Natural killer cell (primary cell): ENCODE results near the gene FIGLA. TPM values are rescaled to one million over a fixed set of nuclear protein-coding genes. Genes with fewer than 3 reads are reported as not detected.

Experiments
- ATAC-seq, 3 donors: fragments of 150-1000 bp in 2 of 3; fragments of 200-7000 bp in 1 of 3; cut with Tn5 transposase; 1 replicate in 1 of 3; 2 replicates in 2 of 3; pipeline ENCODE4 v1.10.0; 2021; ENCODE audit warnings: mild to moderate bottlenecking in 2 of 3, moderate library complexity in 2 of 3
- DNase-seq, 2 donors: peaks; one replicate each; pipeline versions ENCODE4 v3.0.0 to v3.0.0-alpha.2; 2013 to 2021; ENCODE audit warnings: mixed read lengths in 1 of 2
- H3K27ac ChIP-seq: one replicate; pipeline ENCODE4 v1.5.1; 2013; ENCODE audit warnings: mild to moderate bottlenecking, low read length
- H3K27me3 ChIP-seq: one replicate; pipeline ENCODE4 v1.6.1; 2013; ENCODE audit warnings: low read length; ENCODE audit not compliant: control insufficient read depth, insufficient read depth
- H3K36me3 ChIP-seq: one replicate; pipeline ENCODE4 v1.6.1; 2013; ENCODE audit warnings: low read length; ENCODE audit not compliant: control insufficient read depth, insufficient read depth
- H3K4me1 ChIP-seq: one replicate; pipeline ENCODE4 v1.6.1; 2013; ENCODE audit warnings: low read length; ENCODE audit not compliant: control insufficient read depth, insufficient read depth
- H3K4me3 ChIP-seq: one replicate; pipeline ENCODE4 v1.5.1; 2013; ENCODE audit warnings: low read length
- H3K9me3 ChIP-seq: one replicate; pipeline ENCODE4 v1.6.1; 2013; ENCODE audit warnings: low read length; ENCODE audit not compliant: control insufficient read depth, insufficient read depth
- H3K27ac Mint-ChIP-seq, 2 donors: one replicate each; pipeline ENCODE4 v1.8.0; 2022; ENCODE audit warnings: mild to moderate bottlenecking in 2 of 2, mixed read lengths in 2 of 2, moderate library complexity in 1 of 2
- H3K27me3 Mint-ChIP-seq, 2 donors: one replicate each; pipeline ENCODE4 v1.8.0; 2022; ENCODE audit warnings: low read depth in 2 of 2, mixed read lengths in 2 of 2
- H3K36me3 Mint-ChIP-seq: one replicate; pipeline ENCODE4 v1.8.0; 2022; ENCODE audit warnings: mixed read lengths
- H3K4me1 Mint-ChIP-seq, 2 donors: one replicate each; pipeline ENCODE4 v1.8.0; 2022; ENCODE audit warnings: mixed read lengths in 2 of 2
- H3K4me3 Mint-ChIP-seq: one replicate; pipeline ENCODE4 v1.8.0; 2022; ENCODE audit warnings: mild to moderate bottlenecking, moderate library complexity, mixed read lengths
- H3K9me3 Mint-ChIP-seq, 2 donors: one replicate each; pipeline ENCODE4 v1.8.0; 2022; ENCODE audit warnings: mixed read lengths in 2 of 2
- CTCF ChIP-seq: fragments of 200-600 bp; IDR thresholded peaks from one replicate; pipeline ENCODE4 v1.8.0; 2022; ENCODE audit warnings: antibody characterized with exemption
- WGBS: methylation state at CpG from one replicate; pipeline ENCODE4 v1.1.7; 2013; ENCODE audit warnings: missing lambda C conversion rate; ENCODE audit not compliant: insufficient coverage; 5-methylcytosine and 5-hydroxymethylcytosine counted together
- intact Hi-C: fragments of 100-400 bp; cut with micrococcal nuclease; formaldehyde crosslinking; loops from one replicate; pipeline ENCODE4 v1.14.2; 2022
- total RNA-seq, 4 donors: library from RNA; stranded (reverse); fragments of 120-200 nt in 1 of 4; gene quantifications; one replicate each; pipeline versions ENCODE4 v1.2.3 to v1.2.4, GENCODE V29; 2013 to 2022

FIGLA gene
- total RNA-seq, 3 donors from 2014 or later (not counting 1 experiment from before 2014, with no cell fraction given) = not detected

- Mint-ChIP-seq H3K36me3 (peaks cover 7% of the 10 kb centered on the region), H3K27me3 (peaks cover 20 to 50% of the 10 kb centered on the region in 2 donors), H3K4me1 (no peaks in the 10 kb centered on the region), H3K4me3 (no peak overlapping the region), H3K9me3 (peaks cover 0 to 2% of the 10 kb centered on the region in 2 donors), H3K27ac (no peak overlapping the region)
- TF ChIP-seq CTCF = no peak
- Histone ChIP-seq H3K9me3 (no peaks in the 10 kb centered on the region), H3K27me3 (peaks cover 5% of the 10 kb centered on the region), H3K4me3 (no peak overlapping the region), H3K27ac (no peak overlapping the region), H3K4me1 (no peaks in the 10 kb centered on the region), H3K36me3 (no peaks in the 10 kb centered on the region)
- intact Hi-C loops = no loop called here
- DNase-seq (no peak), ATAC-seq (no peak)
- WGBS = 77% methylated on average over 1 of the region's 2 CpGs
Measured at GRCh38 chr2:70735071-70735470, 55.4 kb downstream of the FIGLA start.

- Histone ChIP-seq H3K9me3 (no peaks in the 10 kb centered on the region), H3K36me3 (no peaks in the 10 kb centered on the region), H3K4me3 (no peak overlapping the region), H3K27ac (no peak overlapping the region), H3K4me1 (no peaks in the 10 kb centered on the region), H3K27me3 (peaks cover 5% of the 10 kb centered on the region)
- Mint-ChIP-seq H3K4me1 (no peaks in the 10 kb centered on the region), H3K36me3 (peaks cover 7% of the 10 kb centered on the region), H3K9me3 (peaks cover 0 to 2% of the 10 kb centered on the region in 2 donors), H3K4me3 (no peak overlapping the region), H3K27me3 (peaks cover 16 to 49% of the 10 kb centered on the region in 2 donors), H3K27ac (no peak overlapping the region)
- DNase-seq (no peak), ATAC-seq (no peak)
- TF ChIP-seq CTCF = no peak
- WGBS = 71% methylated on average over 7 of the region's 7 CpGs
- intact Hi-C loops = no loop called here
Measured at GRCh38 chr2:70733646-70734180, 56.7 kb downstream of the FIGLA start.

- Mint-ChIP-seq H3K36me3 (peaks cover 7% of the 10 kb centered on the region), H3K4me1 (no peaks in the 10 kb centered on the region), H3K27ac (no peak overlapping the region), H3K9me3 (peaks cover 0 to 2% of the 10 kb centered on the region in 2 donors), H3K4me3 (no peak overlapping the region), H3K27me3 (peaks cover 16 to 41% of the 10 kb centered on the region in 2 donors)
- Histone ChIP-seq H3K36me3 (no peaks in the 10 kb centered on the region), H3K9me3 (no peaks in the 10 kb centered on the region), H3K4me1 (no peaks in the 10 kb centered on the region), H3K4me3 (no peak overlapping the region), H3K27me3 (peaks cover 4% of the 10 kb centered on the region), H3K27ac (no peak overlapping the region)
- TF ChIP-seq CTCF = no peak
- intact Hi-C loops = no loop called here
- WGBS = 69% methylated on average over 6 of the region's 6 CpGs
- ATAC-seq (no peak), DNase-seq (no peak)
Measured at GRCh38 chr2:70732766-70733645, 57.4 kb downstream of the FIGLA start.
